ENCODE results near the gene TSPAN3.
A peak's percentile ranks its signal among the peaks of the same experiment; 100 is the strongest.

TSPAN3 gene

GRCh38 chr15:77033729-77034671 lies 36.9 kb downstream of the TSPAN3 start:
- DNase-seq (ENCODE audit: low read depth), result peak; percentile 36

DNA sequence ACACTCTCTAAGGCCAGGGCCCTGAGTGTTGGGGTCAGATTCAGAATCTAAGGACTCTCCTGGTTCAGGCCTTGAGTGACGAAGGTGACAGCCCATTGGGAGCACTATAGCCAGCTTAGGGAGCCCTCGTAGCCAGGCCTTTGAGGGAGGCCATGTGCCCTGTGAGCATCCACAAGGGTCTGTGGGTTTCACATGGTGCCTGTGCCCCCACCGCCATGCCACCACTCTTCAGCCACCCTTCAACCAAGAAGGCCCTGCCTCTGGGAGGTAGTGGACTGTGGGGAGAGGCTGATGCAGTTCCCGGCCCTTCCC lies 37.5 kb downstream of the TSPAN3 start:
- DNase-seq (ENCODE audit: low read depth), result no peak

DNA sequence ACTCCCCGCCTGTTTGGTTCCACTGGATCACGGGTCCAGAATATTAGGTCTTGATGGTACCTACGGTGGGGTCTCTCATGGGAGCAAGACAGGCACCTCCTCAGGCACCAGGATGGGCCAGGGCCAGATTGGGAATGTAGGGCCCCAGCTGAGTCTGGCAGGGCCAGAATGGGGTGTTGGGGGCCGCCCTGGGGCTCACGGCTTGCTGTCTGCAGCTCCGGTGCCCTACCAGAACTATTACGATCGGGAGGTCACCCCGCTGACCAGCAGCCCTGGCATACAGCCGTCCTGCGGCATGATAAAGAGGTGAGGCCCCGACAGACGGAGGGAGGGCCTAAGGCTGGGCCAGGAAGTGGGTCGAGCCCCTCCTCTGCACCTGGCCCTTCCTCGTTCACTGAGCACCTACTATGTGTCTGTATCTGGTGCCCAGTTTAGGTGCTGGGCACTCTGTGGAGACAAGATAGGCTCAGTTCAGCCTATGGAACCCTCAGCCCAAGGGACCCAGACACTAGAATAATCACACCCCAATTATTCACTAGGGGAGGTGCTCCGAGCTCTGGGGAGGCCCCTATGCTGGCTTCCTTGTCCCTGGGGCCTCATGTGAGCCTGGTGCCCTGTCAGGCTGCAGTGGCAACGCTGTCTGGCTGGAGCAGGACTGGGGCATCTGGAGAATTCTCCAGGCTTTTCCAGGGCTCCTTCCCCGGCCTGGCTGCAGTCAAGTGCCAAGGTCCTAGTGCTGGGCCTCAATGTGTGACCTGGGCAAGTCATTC lies 38.1 kb downstream of the TSPAN3 start:
- DNase-seq (ENCODE audit: low read depth), result no peak

DNA sequence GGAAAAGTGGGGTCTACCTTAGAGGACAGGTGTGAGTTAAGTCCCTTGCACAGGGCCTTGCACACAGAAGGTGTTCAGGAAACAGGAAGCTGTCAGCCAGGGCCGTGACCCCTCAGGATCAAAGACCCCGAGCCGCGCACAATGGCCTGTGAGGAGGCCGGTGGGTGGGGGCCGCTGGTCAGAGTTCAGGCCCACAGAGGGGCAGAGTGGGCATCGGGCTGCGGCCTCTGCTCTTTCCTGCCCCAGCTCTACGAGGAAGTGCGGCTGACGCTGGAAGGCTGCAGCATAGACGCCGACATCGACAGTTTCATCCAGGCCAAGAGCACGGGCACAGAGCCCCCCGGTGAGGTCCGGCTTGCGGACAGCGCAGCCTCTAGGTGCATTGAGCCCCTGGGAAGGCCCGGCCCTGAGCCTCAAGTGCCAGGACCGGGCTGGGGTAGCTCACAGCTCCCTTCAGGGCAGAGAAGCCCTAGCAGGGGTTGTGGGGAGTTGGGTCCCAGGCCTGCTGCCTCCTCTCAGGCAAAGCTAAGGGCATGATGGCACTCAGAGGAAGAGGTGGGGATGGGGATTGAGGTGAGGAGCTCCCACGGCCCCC lies 38.8 kb downstream of the TSPAN3 start:
- no peak for DNase-seq (ENCODE audit: low read depth)

DNA sequence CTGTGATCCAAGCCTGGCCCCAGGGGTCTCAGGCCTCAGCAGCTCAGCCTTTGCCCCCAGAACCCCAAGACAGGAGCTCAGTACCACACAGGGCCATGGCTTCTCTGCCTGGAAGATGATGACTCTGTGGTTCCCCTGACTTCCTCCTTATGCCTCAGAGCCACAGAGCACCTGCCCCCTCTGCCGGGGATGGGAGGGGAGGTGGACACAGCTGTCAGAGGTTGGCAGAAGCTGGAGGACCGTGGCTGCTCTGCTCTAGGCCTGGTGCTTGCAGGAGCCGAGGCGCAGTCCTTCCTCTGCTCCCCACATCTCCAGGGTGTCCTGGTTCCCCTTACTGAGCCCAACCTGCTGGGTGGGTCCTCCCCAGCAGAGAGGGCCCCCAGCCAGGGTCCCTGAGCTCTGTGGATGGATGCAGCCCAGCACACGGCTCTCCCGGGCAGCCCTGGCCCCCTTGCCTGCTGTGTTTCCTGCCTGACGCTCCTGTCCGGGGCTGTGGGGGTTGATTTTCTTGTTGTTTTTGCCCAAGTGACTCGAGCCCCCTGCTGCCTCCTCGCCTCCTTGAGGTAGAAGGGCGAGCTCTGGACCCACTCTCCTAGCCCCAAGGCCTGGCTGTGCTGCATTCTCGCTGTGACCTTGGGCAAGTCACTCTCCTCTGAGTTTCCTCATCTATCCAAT lies 39.4 kb downstream of the TSPAN3 start:
- DNase-seq (ENCODE audit: low read depth), result no peak

GRCh38 chr15:77030928-77031375 lies 40.0 kb downstream of the TSPAN3 start:
- no peak for DNase-seq (ENCODE audit: low read depth)

- no peak for DNase-seq (ENCODE audit: low read depth)
These were observed 40.6 kb downstream of the TSPAN3 start for GRCh38 chr15:77030048-77030927.

GRCh38 chr15:77029166-77030047 lies 41.5 kb downstream of the TSPAN3 start:
- no peak for DNase-seq (ENCODE audit: low read depth)

DNA sequence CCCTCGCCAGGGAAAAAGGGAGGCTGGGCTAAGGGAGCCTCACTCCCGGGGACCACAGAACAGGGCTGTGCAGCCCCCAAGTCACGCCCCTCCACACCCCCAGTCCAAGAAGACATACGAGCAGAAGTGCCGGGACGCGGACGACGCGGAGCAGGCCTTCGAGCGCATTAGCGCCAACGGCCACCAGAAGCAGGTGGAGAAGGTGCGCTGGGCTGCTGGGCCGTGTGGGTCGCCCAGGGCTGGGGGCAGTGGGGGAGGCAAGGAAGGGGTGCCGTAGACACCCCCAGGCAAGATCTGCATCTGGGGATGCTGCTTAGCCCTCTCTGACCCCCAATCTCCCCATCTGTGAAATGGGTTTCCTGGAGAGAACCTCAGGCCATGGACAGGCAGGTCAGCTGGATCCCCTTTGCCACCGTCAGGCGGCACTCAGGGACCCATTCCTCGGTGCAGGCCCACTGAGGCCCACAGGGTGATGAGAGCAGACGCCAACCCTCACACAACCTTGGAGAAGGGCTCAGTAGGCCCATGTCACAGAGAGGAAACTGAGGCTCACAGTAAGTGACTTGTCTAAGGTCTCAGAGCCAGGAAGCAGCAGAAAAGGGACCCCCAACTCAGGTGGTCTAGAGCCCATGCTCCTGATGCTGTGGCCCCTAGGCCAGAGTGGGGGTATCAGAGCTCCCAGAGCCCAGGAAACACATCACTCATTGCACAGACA lies 42.3 kb downstream of the TSPAN3 start:
- no peak for DNase-seq (ENCODE audit: low read depth)

- no peak for DNase-seq (ENCODE audit: low read depth)
These were observed 43.0 kb downstream of the TSPAN3 start for GRCh38 chr15:77027697-77028450.

GRCh38 chr15:77027111-77027696 lies 43.7 kb downstream of the TSPAN3 start:
- no peak for DNase-seq (ENCODE audit: low read depth)

- no peak for DNase-seq (ENCODE audit: low read depth)
These were observed 44.3 kb downstream of the TSPAN3 start for GRCh38 chr15:77026501-77027110.

- DNase-seq (ENCODE audit: low read depth), result no peak
These were observed 44.9 kb downstream of the TSPAN3 start for GRCh38 chr15:77025941-77026411.

- DNase-seq (ENCODE audit: low read depth), result no peak
These were observed 45.6 kb downstream of the TSPAN3 start for GRCh38 chr15:77025083-77025901.

DNA sequence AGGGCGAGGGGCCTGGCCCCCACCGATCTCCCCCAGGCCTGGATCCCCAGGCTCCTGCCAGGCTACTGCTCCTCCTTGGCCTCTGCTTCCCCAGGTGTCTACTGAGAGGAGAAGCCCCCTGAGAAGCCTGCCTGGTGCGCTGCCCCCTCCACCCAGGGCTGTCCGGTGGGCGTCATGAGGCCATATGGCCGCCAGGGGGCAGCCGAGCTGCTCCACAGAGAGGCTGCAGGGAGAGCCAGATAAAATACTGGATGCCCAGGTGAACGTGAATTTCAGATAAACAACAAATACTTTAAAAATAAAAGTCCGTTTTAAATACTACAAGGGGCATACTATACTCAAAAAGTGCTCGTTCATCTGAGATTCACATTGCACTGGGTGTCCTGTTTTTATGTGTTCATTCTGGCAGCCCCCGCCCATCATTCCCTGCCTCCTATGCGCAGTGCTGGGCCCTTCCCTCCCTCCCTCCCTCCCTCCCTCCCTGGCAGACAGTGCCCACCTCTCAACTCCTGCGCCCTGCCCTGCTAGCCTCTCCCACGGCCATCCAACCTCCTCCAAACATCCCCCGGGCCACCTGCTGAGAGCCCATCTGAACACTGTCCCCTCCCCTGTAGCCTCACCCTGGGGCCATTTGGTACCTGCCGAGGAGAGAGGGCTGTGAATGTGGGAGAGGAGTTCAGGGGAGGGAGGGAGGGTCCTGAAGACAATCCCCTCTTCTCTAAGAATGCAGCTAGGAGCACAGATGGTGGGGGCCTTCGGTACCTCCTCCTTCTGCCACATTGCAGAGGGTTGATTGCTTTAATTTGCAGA lies 46.4 kb downstream of the TSPAN3 start:
- peak; percentile 22 for DNase-seq (ENCODE audit: low read depth)

Data from amniotic epithelial cell (primary cell).